Measurements from ENCODE around the gene PLCB4.
A peak's percentile ranks its signal among the peaks of the same experiment; 100 is the strongest.

Gene PLCB4

GRCh38 chr20:9139106-9139833, 70.4 kb downstream of the PLCB4 start:
- DNase-seq (ENCODE audit: low spot score): no peak
- Histone ChIP-seq H3K4me3 (no peak overlapping the region), H3K27ac (no peak overlapping the region)
- no peak for TF ChIP-seq CTCF (IDR thresholded peaks at IDR 0.05)

- Histone ChIP-seq H3K27ac (no peak overlapping the region), H3K4me3 (no peak overlapping the region)
- no peak for DNase-seq (ENCODE audit: low spot score)
- TF ChIP-seq CTCF (IDR thresholded peaks at IDR 0.05): no peak
Observed at GRCh38 chr20:9140162-9140760, 71.4 kb downstream of the PLCB4 start.

DNA sequence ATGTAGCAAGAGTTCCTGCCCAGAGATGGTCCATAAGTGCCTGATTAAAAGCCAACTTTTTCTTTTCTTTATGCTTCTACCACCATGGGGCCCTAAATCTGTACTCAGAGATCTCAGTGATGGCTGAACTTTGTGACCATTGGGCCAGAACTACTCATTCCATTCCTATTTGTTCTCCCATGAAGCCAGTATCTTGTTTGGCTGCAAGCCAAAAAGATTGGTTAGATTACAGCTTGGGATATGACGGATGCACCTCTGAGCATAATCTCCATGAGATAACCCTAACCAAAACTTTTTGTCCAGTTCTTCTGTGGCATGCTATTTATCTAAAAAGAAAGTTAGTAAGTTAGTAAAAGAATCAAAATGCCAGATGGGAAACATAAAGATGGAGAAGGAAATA, 72.2 kb downstream of the PLCB4 start:
- Histone ChIP-seq H3K27ac (no peak overlapping the region), H3K4me3 (no peak overlapping the region)
- no peak for TF ChIP-seq CTCF (IDR thresholded peaks at IDR 0.05)
- DNase-seq (ENCODE audit: low spot score): no peak

GRCh38 chr20:9141921-9142320, 73.0 kb downstream of the PLCB4 start:
- no peak overlapping the region for H3K4me3 ChIP-seq
- no peak for TF ChIP-seq CTCF (IDR thresholded peaks at IDR 0.05)
- no peak overlapping the region for H3K27ac ChIP-seq
- no peak for DNase-seq (ENCODE audit: low spot score)

DNA sequence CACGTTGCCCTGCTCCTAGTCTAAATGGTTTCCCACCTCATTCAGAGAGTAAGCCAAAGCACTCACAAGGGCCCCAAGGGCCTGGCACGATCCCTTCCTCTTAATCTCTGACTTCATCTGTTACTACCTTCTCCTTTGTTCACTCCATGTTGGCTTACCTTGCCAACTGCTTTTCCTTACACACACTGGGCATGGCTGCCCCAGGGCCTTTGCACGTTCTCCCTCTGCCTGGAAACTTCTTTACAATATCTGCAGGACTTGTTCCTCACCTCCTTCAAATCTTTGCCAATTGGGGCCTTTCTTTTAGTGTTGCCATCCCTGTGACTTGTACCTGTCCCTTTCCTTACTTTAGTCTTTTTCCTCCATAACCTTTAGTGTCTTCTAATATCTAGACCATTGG, 73.9 kb downstream of the PLCB4 start:
- H3K4me3 ChIP-seq: no peak overlapping the region
- no peak overlapping the region for H3K27ac ChIP-seq
- no peak for TF ChIP-seq CTCF (IDR thresholded peaks at IDR 0.05)
- no peak for DNase-seq (ENCODE audit: low spot score)

GRCh38 chr20:9143926-9144325, 75.0 kb downstream of the PLCB4 start:
- no peak for TF ChIP-seq CTCF (IDR thresholded peaks at IDR 0.05)
- DNase-seq (ENCODE audit: low spot score): no peak
- Histone ChIP-seq H3K27ac (peak overlapping the region; percentile 6 to 50), H3K4me3 (no peak overlapping the region)

GRCh38 chr20:9144643-9145042, 75.8 kb downstream of the PLCB4 start:
- H3K4me3 ChIP-seq: no peak overlapping the region
- no peak for TF ChIP-seq CTCF (IDR thresholded peaks at IDR 0.05)
- peak overlapping the region in 1 of 2 donors; percentile 39 for H3K27ac ChIP-seq
- DNase-seq (ENCODE audit: low spot score): no peak

All from coronary artery (tissue), 2 donors.